Esophagus squamous epithelium (tissue), 5 donors: ENCODE measurements around the gene KRTAP9-6. TPM values are rescaled to one million over a fixed set of nuclear protein-coding genes. Genes with fewer than 3 reads are reported as not detected.

Experiments
- DNase-seq: peaks from one replicate; lab custom pipeline; 2025; lab: John Stamatoyannopoulos, UW
- H3K27ac ChIP-seq, 4 donors: fragments of 200-600 bp; sonication (generic); one replicate each; pipeline ENCODE4 v1.5.1; 2016 to 2019; ENCODE audit warnings: mild to moderate bottlenecking in 1 of 4
- H3K27me3 ChIP-seq, 4 donors: fragments of 200-600 bp; sonication (generic); 1 replicate in 3 of 4; 2 replicates in 1 of 4; pipeline versions ENCODE4 v1.5.1 to v1.6.0; 2017 to 2021; ENCODE audit warnings: antibody characterized with exemption in 1 of 4
- H3K36me3 ChIP-seq, 3 donors: fragments of 200-600 bp; sonication (generic); one replicate each; pipeline ENCODE4 v1.5.1; 2016 to 2019
- H3K4me1 ChIP-seq, 3 donors: fragments of 200-600 bp; sonication (generic); one replicate each; pipeline ENCODE4 v1.5.1; 2017 to 2019
- H3K4me3 ChIP-seq, 4 donors: fragments of 200-600 bp; sonication (generic); 1 replicate in 3 of 4; 2 replicates in 1 of 4; pipeline ENCODE4 v1.5.1; 2016 to 2019; ENCODE audit warnings: mild to moderate bottlenecking in 2 of 4, moderate library complexity in 1 of 4
- H3K9me3 ChIP-seq, 3 donors: fragments of 200-600 bp; sonication (generic); one replicate each; pipeline ENCODE4 v1.5.1; 2016 to 2019
- POLR2A ChIP-seq, 4 donors: fragments of 450-650 bp; IDR thresholded peaks; one replicate each; pipeline ENCODE4 v1.6.1; 2017; ENCODE audit warnings: antibody characterized with exemption in 4 of 4, mild to moderate bottlenecking in 4 of 4, moderate library complexity in 3 of 4
- WGBS, 2 donors: methylation state at CpG; one replicate each; pipeline ENCODE4 v1.1.5; 2018; 5-methylcytosine and 5-hydroxymethylcytosine counted together
- intact Hi-C: fragments of 100-400 bp; cut with DNase I; formaldehyde crosslinking; loops from one replicate; pipeline ENCODE4 v1.15.0; 2022
- total RNA-seq, 4 donors: library from RNA; depleted of rRNA; stranded (reverse); fragments of >200 nt; gene quantifications; one replicate each; pipeline ENCODE4 v1.1.0, GENCODE V29; 2016
- TF ChIP-seq, protein P1 (sequence below), 6 experiments: fragments of 450-650 bp in 4 of 6; fragments of 200-600 bp in 2 of 6; sonication (generic) in 2 of 6; IDR thresholded peaks; one replicate each; pipeline ENCODE4 v1.5.1; 2016 to 2019; ENCODE audit warnings: antibody characterized with exemption in 6 of 6, mild to moderate bottlenecking in 4 of 6, moderate library complexity in 4 of 6
- donor health status: DM: yes; HTN: yes; CAD: no.

KRTAP9-6 gene
- total RNA-seq, 4 donors from 2014 or later = not detected

DNA sequence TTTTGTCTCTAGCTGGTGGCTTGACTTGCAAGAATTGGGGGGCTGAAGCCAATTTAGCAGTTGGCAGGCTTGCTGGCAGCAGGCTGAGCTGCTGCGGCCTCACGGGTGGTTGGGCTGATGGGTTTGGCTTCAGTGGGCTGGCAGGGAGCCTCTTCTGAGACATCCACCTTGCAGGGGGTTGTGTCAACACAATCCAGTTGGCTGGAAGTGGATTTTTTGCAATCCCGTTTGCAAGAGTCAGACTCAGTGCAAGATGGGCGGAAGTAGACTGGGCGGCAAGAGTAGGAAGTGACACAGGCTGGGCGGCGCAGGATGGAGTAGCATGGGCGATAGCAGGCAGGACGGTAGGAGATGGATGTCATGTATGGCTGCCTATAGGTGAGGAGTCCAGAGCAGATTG lies 42.5 kb downstream of the KRTAP9-6 start:
- no peaks in the 10 kb centered on the region for H3K9me3 ChIP-seq
- TF ChIP-seq, protein P1, sequence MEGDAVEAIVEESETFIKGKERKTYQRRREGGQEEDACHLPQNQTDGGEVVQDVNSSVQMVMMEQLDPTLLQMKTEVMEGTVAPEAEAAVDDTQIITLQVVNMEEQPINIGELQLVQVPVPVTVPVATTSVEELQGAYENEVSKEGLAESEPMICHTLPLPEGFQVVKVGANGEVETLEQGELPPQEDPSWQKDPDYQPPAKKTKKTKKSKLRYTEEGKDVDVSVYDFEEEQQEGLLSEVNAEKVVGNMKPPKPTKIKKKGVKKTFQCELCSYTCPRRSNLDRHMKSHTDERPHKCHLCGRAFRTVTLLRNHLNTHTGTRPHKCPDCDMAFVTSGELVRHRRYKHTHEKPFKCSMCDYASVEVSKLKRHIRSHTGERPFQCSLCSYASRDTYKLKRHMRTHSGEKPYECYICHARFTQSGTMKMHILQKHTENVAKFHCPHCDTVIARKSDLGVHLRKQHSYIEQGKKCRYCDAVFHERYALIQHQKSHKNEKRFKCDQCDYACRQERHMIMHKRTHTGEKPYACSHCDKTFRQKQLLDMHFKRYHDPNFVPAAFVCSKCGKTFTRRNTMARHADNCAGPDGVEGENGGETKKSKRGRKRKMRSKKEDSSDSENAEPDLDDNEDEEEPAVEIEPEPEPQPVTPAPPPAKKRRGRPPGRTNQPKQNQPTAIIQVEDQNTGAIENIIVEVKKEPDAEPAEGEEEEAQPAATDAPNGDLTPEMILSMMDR (IDR thresholded peaks at IDR 0.05) = no peak
- no peak overlapping the region for H3K4me3 ChIP-seq
- no peak overlapping the region for H3K27ac ChIP-seq
- DNase-seq = no peak
- H3K27me3 ChIP-seq = peaks cover 0 to 10% (median 0%) of the 10 kb centered on the region in 4 donors
- H3K36me3 ChIP-seq = no peaks in the 10 kb centered on the region
- peaks cover 0 to 23% (median 0%) of the 10 kb centered on the region in 3 donors for H3K4me1 ChIP-seq
- intact Hi-C loops = no loop called here
- WGBS, 2 donors = 67 to 77% methylated on average over 7 to 9 of the region's 9 CpGs

DNA sequence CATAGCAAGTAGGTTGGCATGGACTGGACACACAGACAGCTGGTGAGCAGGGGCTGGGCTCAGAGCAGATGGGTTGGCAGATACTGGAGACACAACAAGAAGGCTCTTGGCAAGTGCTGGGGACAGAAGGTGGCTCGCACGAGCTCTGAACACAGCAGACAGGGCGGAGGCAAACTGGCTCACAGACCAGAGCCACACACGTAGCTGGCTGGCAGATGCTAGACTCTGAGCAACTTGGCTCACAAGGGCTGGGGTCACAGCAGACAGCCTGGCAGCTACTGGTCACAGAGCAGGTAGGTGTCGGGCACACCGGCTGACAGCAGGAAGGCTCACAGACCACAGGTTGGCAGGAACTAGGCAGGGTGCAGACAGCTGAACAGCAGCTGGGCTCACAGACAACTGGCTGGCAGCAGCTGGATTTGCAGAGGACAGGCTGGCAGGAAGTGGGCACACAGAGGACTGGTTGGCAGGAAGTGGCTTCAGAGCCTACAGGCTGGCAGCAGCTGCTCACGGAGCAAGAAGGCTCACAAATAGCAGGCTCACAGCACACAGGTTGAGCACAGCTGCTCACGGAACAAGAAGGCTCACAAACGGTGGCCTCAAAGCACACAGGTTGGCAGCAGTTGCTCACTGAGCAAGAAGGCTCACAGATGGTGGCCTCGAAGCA lies 43.2 kb downstream of the KRTAP9-6 start:
- peak in 1 of 4 donors; percentile 37 for TF ChIP-seq POLR2A (IDR thresholded peaks at IDR 0.05)
- TF ChIP-seq, protein P1 (IDR thresholded peaks at IDR 0.05) = no peak
- peak; percentile 41 for DNase-seq
- H3K27ac ChIP-seq = peak overlapping the region in 3 of 4 donors; percentile 11 to 69 (median 55)
- intact Hi-C loops = no loop called here
- H3K4me1 ChIP-seq = peaks cover 0 to 18% (median 0%) of the 10 kb centered on the region in 3 donors
- no peaks in the 10 kb centered on the region for H3K36me3 ChIP-seq
- H3K27me3 ChIP-seq = peaks cover 0 to 10% (median 0%) of the 10 kb centered on the region in 4 donors
- WGBS, 2 donors = 32 to 41% methylated on average over 5 to 8 of the region's 10 CpGs
- H3K4me3 ChIP-seq = peak overlapping the region in 1 of 4 donors; percentile 25
- no peaks in the 10 kb centered on the region for H3K9me3 ChIP-seq

DNA sequence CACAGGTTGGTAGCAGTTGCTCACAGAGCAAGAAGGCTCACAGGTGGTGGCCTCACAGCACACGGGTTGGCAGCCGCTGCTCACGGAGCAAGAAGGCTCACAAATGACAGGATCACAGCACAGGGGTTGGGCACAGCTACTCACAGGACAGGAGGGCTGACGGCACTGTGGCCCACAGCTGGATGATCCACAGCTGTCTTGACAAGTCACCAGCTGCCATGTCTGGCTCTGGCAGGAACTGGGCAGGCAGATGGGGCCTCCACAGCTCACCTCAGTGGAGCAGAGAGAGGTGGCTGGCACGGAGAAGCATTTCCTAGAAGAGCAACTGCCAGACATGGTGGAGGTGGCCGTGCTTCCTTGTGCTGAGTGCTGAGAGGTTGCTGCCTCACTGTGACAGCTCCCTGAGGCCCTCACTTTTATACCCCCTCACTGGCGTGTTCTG lies 43.8 kb downstream of the KRTAP9-6 start, which contains the start of gene KRTAP16-1:
TSS of gene KRTAP16-1 (minus strand) at position 392 of the 442 bp plus-strand sequence. CDS start at position 336, 56 bp downstream.
- peak within 1 kb of the TSS in 1 of 4 donors; percentile 25 for H3K4me3 ChIP-seq
- no peaks in the 10 kb centered on the region for H3K36me3 ChIP-seq
- TF ChIP-seq, protein P1 (IDR thresholded peaks at IDR 0.05) = no peak
- TF ChIP-seq POLR2A (IDR thresholded peaks at IDR 0.05) = no peak
- peaks cover 0 to 18% (median 0%) of the 10 kb centered on the region in 3 donors for H3K4me1 ChIP-seq
- intact Hi-C loops = no loop called here
- peaks cover 0 to 10% (median 0%) of the 10 kb centered on the region in 4 donors for H3K27me3 ChIP-seq
- 64 to 75% methylated on average over 6 to 7 of the region's 7 CpGs for WGBS, 2 donors
- H3K9me3 ChIP-seq = no peaks in the 10 kb centered on the region
- no peak for DNase-seq
- H3K27ac ChIP-seq = peak within 1 kb of the TSS in 3 of 4 donors; percentile 11 to 69 (median 55)

DNA sequence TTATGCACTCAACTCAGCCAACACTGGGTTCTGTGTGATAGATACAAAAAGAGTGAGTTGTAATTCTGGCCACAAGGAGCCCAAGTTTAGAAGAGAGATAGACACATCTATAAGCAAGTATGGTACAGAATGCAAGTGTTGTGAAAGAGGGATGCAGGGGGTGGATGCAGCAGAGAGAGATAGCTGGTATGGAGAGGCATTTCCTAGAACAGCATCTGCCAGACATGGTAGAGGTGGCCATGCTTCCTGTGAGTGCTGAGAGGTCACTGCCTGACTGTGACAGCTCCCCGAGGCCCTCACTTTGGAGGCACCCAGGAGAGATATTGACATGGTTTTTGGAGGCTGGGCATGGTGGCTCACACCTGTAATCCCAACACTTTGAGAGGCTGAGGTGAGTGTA lies 45.9 kb downstream of the KRTAP9-6 start:
- TF ChIP-seq, protein P1 (IDR thresholded peaks at IDR 0.05) = no peak
- TF ChIP-seq POLR2A (IDR thresholded peaks at IDR 0.05) = no peak
- intact Hi-C loops = no loop called here
- H3K27ac ChIP-seq = no peak overlapping the region
- DNase-seq = no peak
- no peak overlapping the region for H3K4me3 ChIP-seq
- peaks cover 0 to 22% (median 0%) of the 10 kb centered on the region in 4 donors for H3K27me3 ChIP-seq
- H3K4me1 ChIP-seq = peaks cover 0 to 18% (median 0%) of the 10 kb centered on the region in 3 donors
- no peaks in the 10 kb centered on the region for H3K36me3 ChIP-seq
- WGBS, 2 donors = 60 to 91% methylated on average over 1 of the region's 1 CpG
- H3K9me3 ChIP-seq = no peaks in the 10 kb centered on the region

DNA sequence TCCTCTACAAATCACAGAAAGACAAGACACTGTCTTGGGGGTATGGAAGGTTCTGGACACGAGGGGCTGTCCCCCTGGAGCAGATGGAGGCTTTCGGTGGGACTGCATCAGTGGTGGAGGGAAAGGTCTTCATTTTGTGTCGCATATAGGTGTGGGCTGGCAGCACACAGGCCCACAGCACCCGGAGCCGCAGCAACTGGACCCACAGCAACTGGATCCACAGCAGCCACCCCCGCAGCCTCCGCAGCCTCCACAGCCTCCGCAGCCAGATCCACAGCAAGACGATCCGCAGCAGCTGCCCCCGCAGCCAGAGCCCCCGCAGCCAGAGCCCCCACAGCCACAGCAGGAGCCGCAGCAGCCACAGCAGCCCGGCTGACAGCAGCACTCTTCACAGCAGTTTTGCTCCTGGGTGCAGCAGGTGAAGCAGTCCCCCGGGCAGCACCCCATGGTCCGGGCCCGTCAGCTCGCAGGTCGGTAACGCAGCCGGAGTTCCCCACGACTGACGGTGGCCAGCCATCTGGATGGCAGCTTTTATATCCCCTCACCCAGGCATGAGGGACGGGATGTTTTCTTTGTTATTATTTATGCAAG lies 50.1 kb downstream of the KRTAP9-6 start, which contains the start of gene KRTAP17-1:
TSS of gene KRTAP17-1 (minus strand) at position 507 of the 591 bp plus-strand sequence. CDS start at position 447, 60 bp downstream.
- H3K9me3 ChIP-seq = peaks cover 0 to 6% (median 0%) of the 10 kb centered on the region in 3 donors
- no peak for DNase-seq
- intact Hi-C loops = no loop called here
- 68 to 91% methylated on average over 3 to 13 of the region's 24 CpGs for WGBS, 2 donors
- H3K36me3 ChIP-seq = no peaks in the 10 kb centered on the region
- no peak for TF ChIP-seq POLR2A (IDR thresholded peaks at IDR 0.05)
- TF ChIP-seq, protein P1 (IDR thresholded peaks at IDR 0.05) = no peak
- H3K4me3 ChIP-seq = no peak within 1 kb of the TSS
- no peak within 1 kb of the TSS for H3K27ac ChIP-seq
- peaks cover 0 to 21% (median 0%) of the 10 kb centered on the region in 4 donors for H3K27me3 ChIP-seq
- H3K4me1 ChIP-seq = no peaks in the 10 kb centered on the region
